Osteoblast (primary cell): ENCODE data around the gene CMTM1. TPM values are rescaled to one million over a fixed set of nuclear protein-coding genes. Genes with fewer than 3 reads are reported as not detected.

Experiments used
- DNase-seq: peaks from one replicate; pipeline ENCODE4 v3.0.0; 2011; ENCODE audit warnings: low spot score, mixed read lengths; ENCODE audit not compliant: insufficient read length; ENCODE audit errors: missing footprints
- H2AFZ ChIP-seq: 2 replicates; pipeline ENCODE4 v1.6.0; 2011; ENCODE audit warnings: mild to moderate bottlenecking, low read length
- H3K27ac ChIP-seq: 2 replicates; pipeline ENCODE4 v1.5.1; 2011; ENCODE audit warnings: mild to moderate bottlenecking, low read depth, low read length, moderate library complexity
- H3K27me3 ChIP-seq: 2 replicates; pipeline ENCODE4 v1.6.0; 2012; ENCODE audit warnings: mild to moderate bottlenecking, control low read depth, inconsistent platforms, low read length, moderate library complexity; ENCODE audit not compliant: insufficient read depth
- H3K36me3 ChIP-seq: 2 replicates; pipeline ENCODE4 v1.5.1; 2011; ENCODE audit warnings: mild to moderate bottlenecking, low read length, control low read depth, moderate library complexity; ENCODE audit not compliant: insufficient read depth
- H3K4me1 ChIP-seq: 2 replicates; pipeline ENCODE4 v1.5.1; 2011; ENCODE audit warnings: mild to moderate bottlenecking, low read length, control low read depth, moderate library complexity; ENCODE audit not compliant: insufficient read depth
- H3K4me2 ChIP-seq: 2 replicates; pipeline ENCODE4 v1.6.0; 2011; ENCODE audit warnings: mild to moderate bottlenecking, low read length; ENCODE audit not compliant: insufficient read depth
- H3K4me3 ChIP-seq: fragments of 200-600 bp; sonication (generic); 3 replicates; pipeline ENCODE4 v1.5.1; 2012; ENCODE audit warnings: mild to moderate bottlenecking, low read length, inconsistent platforms; ENCODE audit not compliant: insufficient read depth
- H3K79me2 ChIP-seq: 2 replicates; pipeline ENCODE4 v1.6.0; 2012; ENCODE audit warnings: mild to moderate bottlenecking, low read length, control low read depth, inconsistent platforms; ENCODE audit not compliant: insufficient read depth
- H3K9me3 ChIP-seq: 2 replicates; pipeline ENCODE4 v1.5.1; 2011; ENCODE audit warnings: low read depth, low read length, control low read depth
- H4K20me1 ChIP-seq: 2 replicates; pipeline ENCODE4 v1.6.0; 2012; ENCODE audit warnings: mild to moderate bottlenecking, low read length, control low read depth; ENCODE audit not compliant: insufficient read depth
- total RNA-seq: library from RNA; depleted of rRNA; stranded (reverse); fragments of >200 nt; gene quantifications from 2 replicates; pipeline ENCODE4 v1.2.3, GENCODE V29; 2012
- TF ChIP-seq, protein P1 (sequence below): IDR thresholded peaks from 2 replicates; pipeline ENCODE4 v1.5.1; 2011; ENCODE audit warnings: mild to moderate bottlenecking, low read depth, low read length, moderate library complexity; ENCODE audit errors: extremely low read depth

Gene CMTM1
- total RNA-seq, 1 donor = 4.0 TPM

- Histone ChIP-seq H3K36me3 (peaks cover 17% of the 10 kb centered on the region), H3K79me2 (peaks cover 51% of the 10 kb centered on the region), H4K20me1 (no peaks in the 10 kb centered on the region), H2AFZ (no peak overlapping the region), H3K4me3 (no peak overlapping the region), H3K4me1 (no peaks in the 10 kb centered on the region), H3K27ac (no peak overlapping the region), H3K27me3 (no peaks in the 10 kb centered on the region), H3K9me3 (no peaks in the 10 kb centered on the region), H3K4me2 (no peak overlapping the region)
- DNase-seq = no peak
- TF ChIP-seq, protein P1, sequence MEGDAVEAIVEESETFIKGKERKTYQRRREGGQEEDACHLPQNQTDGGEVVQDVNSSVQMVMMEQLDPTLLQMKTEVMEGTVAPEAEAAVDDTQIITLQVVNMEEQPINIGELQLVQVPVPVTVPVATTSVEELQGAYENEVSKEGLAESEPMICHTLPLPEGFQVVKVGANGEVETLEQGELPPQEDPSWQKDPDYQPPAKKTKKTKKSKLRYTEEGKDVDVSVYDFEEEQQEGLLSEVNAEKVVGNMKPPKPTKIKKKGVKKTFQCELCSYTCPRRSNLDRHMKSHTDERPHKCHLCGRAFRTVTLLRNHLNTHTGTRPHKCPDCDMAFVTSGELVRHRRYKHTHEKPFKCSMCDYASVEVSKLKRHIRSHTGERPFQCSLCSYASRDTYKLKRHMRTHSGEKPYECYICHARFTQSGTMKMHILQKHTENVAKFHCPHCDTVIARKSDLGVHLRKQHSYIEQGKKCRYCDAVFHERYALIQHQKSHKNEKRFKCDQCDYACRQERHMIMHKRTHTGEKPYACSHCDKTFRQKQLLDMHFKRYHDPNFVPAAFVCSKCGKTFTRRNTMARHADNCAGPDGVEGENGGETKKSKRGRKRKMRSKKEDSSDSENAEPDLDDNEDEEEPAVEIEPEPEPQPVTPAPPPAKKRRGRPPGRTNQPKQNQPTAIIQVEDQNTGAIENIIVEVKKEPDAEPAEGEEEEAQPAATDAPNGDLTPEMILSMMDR = no peak
Measured at GRCh38 chr16:66560107-66560506, 6.1 kb upstream of the CMTM1 start.

GRCh38 chr16:66561381-66562080, 4.7 kb upstream of the CMTM1 start:
- no peaks in the 10 kb centered on the region for H4K20me1 ChIP-seq
- no peak overlapping the region for H3K27ac ChIP-seq
- H3K36me3 ChIP-seq = peaks cover 23% of the 10 kb centered on the region
- H3K4me2 ChIP-seq = no peak overlapping the region
- H3K4me3 ChIP-seq = no peak overlapping the region
- DNase-seq = no peak
- no peaks in the 10 kb centered on the region for H3K4me1 ChIP-seq
- no peaks in the 10 kb centered on the region for H3K27me3 ChIP-seq
- H3K9me3 ChIP-seq = no peaks in the 10 kb centered on the region
- H3K79me2 ChIP-seq = peaks cover 38% of the 10 kb centered on the region
- no peak overlapping the region for H2AFZ ChIP-seq
- TF ChIP-seq, protein P1 = no peak

- Histone ChIP-seq H3K4me3 (no peak overlapping the region), H3K36me3 (peaks cover 28% of the 10 kb centered on the region), H2AFZ (no peak overlapping the region), H3K27ac (no peak overlapping the region), H3K79me2 (peaks cover 36% of the 10 kb centered on the region), H4K20me1 (no peaks in the 10 kb centered on the region), H3K4me2 (no peak overlapping the region), H3K27me3 (no peaks in the 10 kb centered on the region), H3K9me3 (no peaks in the 10 kb centered on the region), H3K4me1 (no peaks in the 10 kb centered on the region)
- TF ChIP-seq, protein P1 = no peak
- DNase-seq = no peak
Measured at GRCh38 chr16:66562409-66562808, 3.8 kb upstream of the CMTM1 start.

- no peak overlapping the region for H3K4me3 ChIP-seq
- no peaks in the 10 kb centered on the region for H3K4me1 ChIP-seq
- TF ChIP-seq, protein P1 = no peak
- H3K27me3 ChIP-seq = no peaks in the 10 kb centered on the region
- H3K79me2 ChIP-seq = peaks cover 30% of the 10 kb centered on the region
- H2AFZ ChIP-seq = no peak overlapping the region
- no peak overlapping the region for H3K4me2 ChIP-seq
- H3K9me3 ChIP-seq = no peaks in the 10 kb centered on the region
- H3K36me3 ChIP-seq = peaks cover 24% of the 10 kb centered on the region
- no peak overlapping the region for H3K27ac ChIP-seq
- no peaks in the 10 kb centered on the region for H4K20me1 ChIP-seq
- no peak for DNase-seq
Measured at GRCh38 chr16:66562986-66563385, 3.3 kb upstream of the CMTM1 start.
